Stimulated activated naive CD4-positive, alpha-beta T cell treated with Interleukin-2 at 50 U/mL for 16 hours (primary cell): ENCODE data around the gene GRIK4.
"Not testable (repeated sequence)": the region's sequence is repeated elsewhere in the genome, so short reads cannot be mapped to it uniquely, and the experiment has no call there.

Source experiments
- DNase-seq: peaks from one replicate; lab custom pipeline; 2025; lab: John Stamatoyannopoulos, UW

Gene GRIK4

DNA sequence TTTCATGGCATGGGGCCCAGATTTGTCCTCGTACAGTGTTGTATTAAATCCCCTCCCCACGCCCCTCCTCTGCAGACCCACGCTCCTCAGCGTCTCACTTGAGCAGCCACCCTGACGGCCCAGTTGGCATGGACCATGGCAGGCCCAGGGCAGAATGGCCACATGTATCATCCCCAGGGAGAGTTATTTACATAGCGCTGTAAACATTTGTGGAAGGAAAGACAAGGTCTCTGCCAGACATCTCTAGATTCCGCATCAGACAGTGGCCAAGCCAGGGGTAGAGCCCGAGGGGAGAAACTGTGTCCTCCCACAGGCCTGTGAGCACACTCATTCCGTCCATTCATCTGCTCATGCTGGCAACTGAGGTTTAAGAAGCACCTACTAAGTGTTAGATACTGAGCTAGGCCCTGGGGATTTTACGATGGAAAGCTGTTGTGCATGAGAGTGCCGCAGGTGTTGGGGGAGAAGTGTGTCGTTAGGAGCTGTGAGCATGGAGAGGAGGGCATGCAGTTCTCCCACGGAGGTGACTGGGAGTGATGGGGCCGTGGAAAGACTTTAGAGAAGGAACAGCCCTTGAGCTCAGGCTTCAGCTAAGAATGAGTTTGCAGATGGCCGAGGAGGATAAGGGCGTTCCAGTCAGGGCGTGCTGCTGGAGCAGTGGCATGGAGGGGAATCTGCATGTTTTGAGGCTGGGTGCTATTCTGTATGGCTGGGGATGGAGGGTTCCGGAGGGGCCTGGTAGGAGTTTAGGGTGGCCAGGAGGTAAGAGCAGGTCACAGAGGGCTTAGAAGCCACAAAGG lies 94.9 kb downstream of the GRIK4 start:
- no peak for DNase-seq

GRCh38 chr11:120608061-120608460 lies 96.5 kb downstream of the GRIK4 start:
- DNase-seq, result no peak

GRCh38 chr11:120608760-120609211 lies 97.2 kb downstream of the GRIK4 start:
- no peak for DNase-seq

DNA sequence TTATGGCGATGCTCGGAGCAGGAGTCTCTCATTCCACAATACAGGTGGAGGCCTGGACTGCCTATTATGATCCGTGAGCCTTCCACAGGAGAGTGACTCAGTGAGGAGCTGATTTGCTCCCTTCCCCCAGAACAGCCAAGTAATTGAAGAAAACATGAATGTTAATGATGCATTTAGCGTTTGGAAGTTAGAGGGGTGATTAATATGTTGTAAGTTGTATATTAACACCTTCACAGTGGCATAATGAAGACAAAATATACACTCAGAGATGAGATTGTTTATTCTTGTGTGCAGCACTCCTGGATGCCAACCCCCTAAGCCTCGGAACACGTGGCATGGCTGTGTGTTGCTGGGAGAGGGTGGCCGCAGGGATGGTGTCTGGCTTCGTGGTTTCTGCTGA lies 98.6 kb downstream of the GRIK4 start:
- DNase-seq, result no peak

DNA sequence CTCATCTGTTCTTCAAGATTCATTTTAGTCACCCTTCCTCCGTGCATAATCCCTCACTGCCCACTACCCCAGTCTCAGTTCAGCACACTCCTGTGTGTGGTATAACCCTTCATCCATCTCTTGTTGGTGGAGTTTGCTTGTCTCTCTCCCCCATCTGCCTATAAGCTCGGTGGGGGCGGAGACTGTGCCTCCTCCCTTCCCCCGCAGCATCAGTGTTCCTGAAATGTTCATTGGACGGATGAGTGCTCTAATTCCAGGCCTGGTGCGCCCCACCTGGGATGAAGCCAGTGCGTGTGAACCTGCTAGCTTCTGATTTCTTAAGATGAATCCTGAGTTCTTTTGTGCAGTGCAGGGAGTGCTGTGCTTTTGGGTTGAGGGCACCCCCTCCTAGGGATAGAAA lies 100.0 kb downstream of the GRIK4 start:
- DNase-seq, result no peak

DNA sequence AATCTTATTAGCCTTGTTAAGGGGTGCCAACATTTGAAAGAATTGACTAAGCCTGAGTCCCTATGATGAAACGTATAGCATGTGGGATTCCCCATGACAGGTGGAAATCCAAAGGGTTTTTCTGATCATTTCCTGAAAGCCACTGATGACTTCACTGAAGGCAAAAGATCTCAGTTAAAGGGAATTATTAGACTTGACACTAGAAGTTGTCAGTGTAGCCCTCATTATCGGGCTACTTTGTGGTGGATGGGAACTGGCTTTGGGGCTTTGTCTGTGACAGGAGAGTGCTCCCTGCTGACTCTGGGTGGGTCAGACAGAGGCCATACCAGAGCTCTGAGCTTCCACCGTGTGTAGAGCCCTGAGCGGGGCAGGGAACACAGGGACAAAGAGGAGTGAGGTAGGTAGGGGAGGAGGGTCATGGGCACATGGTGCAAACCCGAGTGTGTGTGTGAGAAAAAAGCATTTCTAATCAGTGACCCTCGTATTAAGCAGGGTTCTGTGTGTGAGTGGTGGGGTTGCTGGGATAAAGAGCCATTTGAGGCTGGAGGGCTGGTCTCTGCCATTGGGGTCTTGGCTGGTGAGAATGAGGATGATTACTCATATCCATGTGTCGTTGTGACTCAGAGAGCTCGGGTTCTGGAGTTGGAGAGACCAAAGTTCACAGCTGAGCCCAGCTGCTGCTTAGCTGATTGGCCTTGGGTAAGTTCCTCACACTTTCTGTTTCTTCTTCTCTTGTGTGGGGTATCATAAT lies 101.1 kb downstream of the GRIK4 start:
- DNase-seq, result no peak

GRCh38 chr11:120613264-120614226 lies 102.0 kb downstream of the GRIK4 start:
- no peak for DNase-seq

DNA sequence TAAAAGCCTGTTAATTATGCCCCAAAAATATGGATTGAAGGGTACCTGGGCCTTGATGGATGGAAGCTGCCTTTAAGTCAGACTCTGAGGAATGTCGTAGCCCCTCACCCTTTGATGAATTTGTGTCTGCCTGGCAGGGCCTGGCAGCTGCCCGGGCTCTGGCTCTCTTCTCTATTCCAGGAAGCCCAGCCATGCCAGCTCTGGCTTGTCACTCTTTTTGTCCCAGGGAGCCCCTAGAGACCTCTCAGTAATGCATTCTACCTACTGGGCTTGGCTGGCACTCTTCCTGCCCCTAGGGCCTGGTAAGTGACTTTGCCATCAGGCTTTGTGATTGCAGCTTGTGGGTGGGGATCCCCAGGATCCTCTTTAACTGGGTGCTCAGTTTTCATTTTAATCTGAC lies 103.8 kb downstream of the GRIK4 start:
- DNase-seq, result no peak

DNA sequence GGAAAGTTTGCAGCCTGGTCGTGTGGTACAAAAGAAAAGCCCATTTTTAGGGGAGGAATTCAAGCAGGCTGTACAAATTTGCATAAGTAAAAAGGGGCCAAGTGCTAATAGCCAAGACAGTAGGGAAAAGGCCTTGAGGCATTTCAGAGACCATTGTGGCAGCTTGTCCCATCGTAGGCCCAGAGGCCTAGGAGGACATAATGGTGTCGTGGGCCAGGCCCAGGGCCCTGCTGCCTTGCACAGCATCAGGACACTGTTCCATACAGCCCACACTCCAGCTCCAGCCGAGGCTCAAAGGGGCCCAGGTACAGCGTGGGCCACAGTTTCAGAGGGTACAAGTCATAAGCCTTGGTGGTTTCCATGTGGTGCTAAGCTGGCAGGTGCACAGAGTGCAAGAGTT lies 106.9 kb downstream of the GRIK4 start:
- no peak for DNase-seq

- no peak for DNase-seq
Measured at GRCh38 chr11:120622189-120622875, 110.8 kb downstream of the GRIK4 start.

- DNase-seq, result not testable (repeated sequence)
Measured at GRCh38 chr11:120624992-120625391, 113.4 kb downstream of the GRIK4 start.

DNA sequence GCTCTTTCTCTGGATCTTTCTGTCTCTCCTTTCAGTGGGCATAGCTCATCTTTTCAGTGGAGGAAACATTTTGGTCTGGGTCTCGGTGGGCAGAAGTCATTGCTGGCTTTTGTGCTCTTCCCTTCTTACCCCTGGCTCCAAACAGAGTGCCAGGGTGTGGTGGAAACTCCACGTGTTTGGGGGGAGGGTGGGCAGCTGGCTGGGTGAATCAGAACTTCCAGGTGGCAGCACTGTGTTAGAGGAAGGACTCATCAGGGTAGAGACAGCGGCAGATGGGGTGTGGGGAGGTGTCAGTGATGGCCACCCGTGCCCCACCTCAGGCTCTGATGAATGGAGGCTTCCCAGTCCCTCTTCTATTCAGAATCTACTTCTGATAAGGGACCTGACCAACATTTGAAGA lies 114.0 kb downstream of the GRIK4 start:
- no peak for DNase-seq

DNA sequence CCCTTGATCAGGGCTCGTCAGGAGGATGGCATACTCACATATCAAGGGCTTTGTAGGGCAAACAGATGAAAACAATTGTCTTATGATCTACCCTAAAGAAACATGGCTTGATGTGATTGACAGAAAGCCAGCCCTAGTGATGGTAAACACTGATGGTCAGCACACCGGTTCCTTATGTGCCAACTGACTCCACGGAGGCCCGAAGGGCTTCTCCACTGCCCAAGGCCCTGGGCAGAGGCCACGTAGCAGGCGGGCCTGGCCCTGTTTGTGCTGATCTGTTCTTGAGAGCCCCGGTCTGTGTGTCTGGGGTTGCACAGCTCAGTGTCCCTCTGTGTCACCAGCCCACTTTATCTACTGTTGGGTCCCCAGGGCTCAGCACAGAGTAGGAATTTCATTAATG lies 115.2 kb downstream of the GRIK4 start:
- DNase-seq, result no peak

GRCh38 chr11:120627327-120628163 lies 116.0 kb downstream of the GRIK4 start:
- no peak for DNase-seq

DNA sequence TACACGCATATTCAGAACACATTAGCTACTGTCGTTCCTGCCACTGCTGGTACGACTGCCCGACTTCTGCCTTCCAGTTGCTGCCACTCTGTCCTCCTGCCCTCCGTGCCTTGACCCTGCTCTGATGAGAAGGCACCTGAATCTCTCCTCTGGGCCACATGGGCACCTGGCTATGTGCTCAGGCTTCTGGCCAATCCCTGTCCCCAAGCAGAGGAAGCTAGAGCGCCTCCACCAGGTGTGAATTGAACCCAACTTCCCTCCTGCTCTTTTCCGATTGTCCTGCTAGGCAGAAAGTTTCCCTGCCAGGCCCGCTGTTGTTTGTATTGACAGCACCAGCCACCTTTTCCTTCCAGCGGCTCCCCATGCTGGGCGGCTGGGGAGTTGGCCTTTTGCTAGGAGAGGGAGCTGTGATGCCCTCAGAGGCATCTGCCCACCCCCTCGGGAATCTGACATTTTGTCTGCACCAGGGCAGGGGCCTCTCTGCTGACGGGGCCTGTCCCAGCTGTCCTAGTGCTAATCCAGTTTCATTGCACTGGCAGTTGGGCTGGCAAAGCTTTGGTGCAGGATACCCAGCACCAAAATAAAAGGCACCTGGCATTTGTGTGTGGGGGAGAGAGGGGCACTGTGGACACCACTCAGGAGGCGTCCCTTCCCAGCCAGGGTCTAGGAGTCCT lies 118.0 kb downstream of the GRIK4 start:
- DNase-seq, result no peak

DNA sequence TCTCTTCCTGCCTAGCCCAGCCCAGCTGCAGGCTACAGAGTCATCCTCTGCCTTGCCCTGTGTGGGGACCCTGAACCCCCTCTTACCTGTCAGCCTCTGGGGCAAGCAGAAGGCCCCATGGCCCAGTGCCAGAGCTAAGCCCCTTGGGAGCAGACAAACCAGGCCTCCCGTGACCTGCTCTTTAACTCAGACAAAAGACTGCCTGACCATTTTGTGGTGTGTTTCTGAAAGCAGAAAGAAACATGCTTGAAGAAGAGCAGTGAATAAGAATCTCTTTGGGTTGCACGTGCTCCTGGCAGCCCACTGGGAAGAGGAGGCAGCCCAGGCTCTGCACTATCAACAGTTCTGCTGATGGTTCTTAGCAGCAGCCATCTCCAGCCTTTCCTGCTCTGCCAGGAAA lies 118.6 kb downstream of the GRIK4 start:
- no peak for DNase-seq

- DNase-seq, result no peak
Measured at GRCh38 chr11:120632579-120632978, 121.0 kb downstream of the GRIK4 start.

DNA sequence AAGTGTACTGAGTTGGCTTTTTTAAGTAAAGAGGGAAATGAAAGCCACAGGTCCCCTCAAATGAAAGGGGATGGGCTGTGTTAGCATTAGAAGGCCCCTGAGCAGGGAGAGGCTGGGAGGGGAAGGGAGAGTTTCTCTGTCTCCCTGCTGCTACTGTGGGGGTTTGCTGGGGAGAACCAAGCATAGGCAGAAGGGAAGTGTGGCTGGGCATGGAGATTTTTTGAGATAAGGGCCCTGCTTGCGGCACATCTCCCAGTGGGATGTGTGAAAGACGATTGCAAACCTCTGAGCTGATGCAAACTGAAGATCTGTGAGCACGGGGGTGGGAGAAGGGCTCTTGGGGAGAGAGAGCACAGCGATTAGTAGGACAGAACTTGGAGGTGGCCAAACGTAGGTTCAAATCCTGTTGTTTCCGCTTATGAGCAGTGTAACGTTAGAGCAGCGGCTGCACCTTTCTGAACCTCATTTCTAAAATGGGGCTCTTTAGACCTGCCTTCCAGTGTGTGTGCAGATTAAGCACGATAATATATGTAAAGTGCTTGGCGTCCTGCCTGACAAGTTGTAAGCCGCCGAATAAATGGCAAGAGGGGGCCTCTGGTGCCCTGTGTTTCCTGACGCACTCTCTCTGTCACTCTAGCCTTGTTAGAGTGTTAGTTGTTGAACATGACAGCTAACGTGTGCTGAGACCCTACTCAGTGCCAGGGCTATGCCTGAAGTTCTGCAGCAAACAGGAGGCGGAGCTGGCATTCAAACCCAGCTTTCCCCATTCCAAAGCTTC lies 122.3 kb downstream of the GRIK4 start:
- no peak for DNase-seq

- no peak for DNase-seq
Measured at GRCh38 chr11:120634706-120635105, 123.2 kb downstream of the GRIK4 start.
